ENCODE measurements around the gene FGF5. TPM values are rescaled to one million over a fixed set of nuclear protein-coding genes. Genes with fewer than 3 reads are reported as not detected.

FGF5 gene
- total RNA-seq, 3 donors from 2014 or later (not counting 1 experiment from before 2014, with no cell fraction given): 0.09 TPM; not detected in 1

DNA sequence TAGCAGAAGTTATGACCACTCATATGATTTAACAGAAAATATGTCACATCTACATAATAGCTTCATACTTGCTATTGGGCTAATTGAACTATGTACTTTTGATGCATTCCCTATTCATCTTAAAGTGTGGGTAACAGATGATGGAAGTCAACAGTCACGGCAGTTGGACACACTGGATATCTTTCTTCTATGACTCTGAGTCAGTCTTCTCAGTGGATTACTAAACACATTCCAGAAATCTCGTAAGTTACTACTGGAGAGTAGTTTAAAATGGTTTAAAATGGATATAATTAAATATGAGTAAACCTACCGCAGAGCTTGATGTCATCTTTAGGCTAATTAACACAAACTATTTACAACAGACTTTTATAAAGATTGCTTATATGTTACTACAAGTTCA is 39.0 kb downstream of the FGF5 start:
- H3K4me1 ChIP-seq (ENCODE audit: control insufficient read depth, insufficient read depth, low read length): no peaks in the 10 kb centered on the region
- TF ChIP-seq, protein P1, sequence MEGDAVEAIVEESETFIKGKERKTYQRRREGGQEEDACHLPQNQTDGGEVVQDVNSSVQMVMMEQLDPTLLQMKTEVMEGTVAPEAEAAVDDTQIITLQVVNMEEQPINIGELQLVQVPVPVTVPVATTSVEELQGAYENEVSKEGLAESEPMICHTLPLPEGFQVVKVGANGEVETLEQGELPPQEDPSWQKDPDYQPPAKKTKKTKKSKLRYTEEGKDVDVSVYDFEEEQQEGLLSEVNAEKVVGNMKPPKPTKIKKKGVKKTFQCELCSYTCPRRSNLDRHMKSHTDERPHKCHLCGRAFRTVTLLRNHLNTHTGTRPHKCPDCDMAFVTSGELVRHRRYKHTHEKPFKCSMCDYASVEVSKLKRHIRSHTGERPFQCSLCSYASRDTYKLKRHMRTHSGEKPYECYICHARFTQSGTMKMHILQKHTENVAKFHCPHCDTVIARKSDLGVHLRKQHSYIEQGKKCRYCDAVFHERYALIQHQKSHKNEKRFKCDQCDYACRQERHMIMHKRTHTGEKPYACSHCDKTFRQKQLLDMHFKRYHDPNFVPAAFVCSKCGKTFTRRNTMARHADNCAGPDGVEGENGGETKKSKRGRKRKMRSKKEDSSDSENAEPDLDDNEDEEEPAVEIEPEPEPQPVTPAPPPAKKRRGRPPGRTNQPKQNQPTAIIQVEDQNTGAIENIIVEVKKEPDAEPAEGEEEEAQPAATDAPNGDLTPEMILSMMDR (IDR thresholded peaks at IDR 0.05): no peak
- no peaks in the 10 kb centered on the region for H3K9me3 Mint-ChIP-seq
- H3K27ac ChIP-seq (ENCODE audit: low read length): no peak overlapping the region
- H3K4me1 Mint-ChIP-seq: no peaks in the 10 kb centered on the region
- no peak overlapping the region for H3K4me3 ChIP-seq (ENCODE audit: low read length)
- ATAC-seq: no peak
- no peaks in the 10 kb centered on the region for H3K36me3 Mint-ChIP-seq
- no peak for DNase-seq
- no peaks in the 10 kb centered on the region for H3K27me3 ChIP-seq (ENCODE audit: control insufficient read depth, insufficient read depth, low read length)
- H3K36me3 ChIP-seq (ENCODE audit: control insufficient read depth, insufficient read depth, low read length): no peaks in the 10 kb centered on the region
- no peaks in the 10 kb centered on the region for H3K9me3 ChIP-seq (ENCODE audit: control insufficient read depth, insufficient read depth, low read length)
- intact Hi-C loops (cut with micrococcal nuclease): no loop called here
- WGBS (ENCODE audit: insufficient coverage): 86% methylated on average over 1 of the region's 3 CpGs
- H3K27me3 Mint-ChIP-seq (ENCODE audit: low read depth in 2 of 2): peaks cover 9 to 35% of the 10 kb centered on the region in 2 donors
- H3K4me3 Mint-ChIP-seq: no peak overlapping the region
- no peak overlapping the region for H3K27ac Mint-ChIP-seq

DNA sequence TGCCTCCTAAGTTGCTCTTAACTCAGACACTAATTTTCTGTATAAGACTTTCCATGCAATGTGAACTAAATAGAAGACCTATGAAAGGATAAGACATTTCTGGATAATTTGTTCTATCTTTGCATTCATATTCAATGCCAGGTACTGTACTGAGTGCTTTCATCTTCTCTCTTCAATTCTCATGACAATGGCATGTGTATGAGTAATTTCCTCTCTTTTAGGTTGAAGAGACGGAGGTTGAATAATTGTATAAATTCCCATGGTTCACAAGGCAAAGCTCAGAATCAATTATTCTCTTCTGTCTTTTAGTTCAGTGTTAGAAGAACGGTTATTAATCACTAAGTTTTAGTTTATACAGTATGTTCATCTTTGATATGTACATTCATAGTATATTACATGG is 39.8 kb downstream of the FGF5 start:
- H3K27me3 ChIP-seq (ENCODE audit: control insufficient read depth, insufficient read depth, low read length): no peaks in the 10 kb centered on the region
- Mint-ChIP-seq H3K9me3 (no peaks in the 10 kb centered on the region), H3K27me3 (ENCODE audit: low read depth in 2 of 2) (peaks cover 9 to 27% of the 10 kb centered on the region in 2 donors), H3K27ac (no peak overlapping the region), H3K4me3 (no peak overlapping the region), H3K4me1 (no peaks in the 10 kb centered on the region), H3K36me3 (no peaks in the 10 kb centered on the region)
- H3K27ac ChIP-seq (ENCODE audit: low read length): no peak overlapping the region
- H3K36me3 ChIP-seq (ENCODE audit: control insufficient read depth, insufficient read depth, low read length): no peaks in the 10 kb centered on the region
- WGBS (ENCODE audit: insufficient coverage): no CpG with 5 or more reads among the region's 2 CpGs
- no peaks in the 10 kb centered on the region for H3K4me1 ChIP-seq (ENCODE audit: control insufficient read depth, insufficient read depth, low read length)
- TF ChIP-seq, protein P1 (IDR thresholded peaks at IDR 0.05): no peak
- no peak overlapping the region for H3K4me3 ChIP-seq (ENCODE audit: low read length)
- intact Hi-C loops (cut with micrococcal nuclease): no loop called here
- ATAC-seq: no peak
- no peaks in the 10 kb centered on the region for H3K9me3 ChIP-seq (ENCODE audit: control insufficient read depth, insufficient read depth, low read length)
- no peak for DNase-seq

GRCh38 chr4:80307183-80307735 is 40.8 kb downstream of the FGF5 start:
- 100% methylated on average over 1 of the region's 1 CpG for WGBS (ENCODE audit: insufficient coverage)

More at GRCh38 chr4:80307183-80307735, 40.8 kb downstream of the FGF5 start:
- H3K27ac ChIP-seq (ENCODE audit: low read length): no peak overlapping the region
- no peaks in the 10 kb centered on the region for H3K9me3 ChIP-seq (ENCODE audit: control insufficient read depth, insufficient read depth, low read length)
- H3K36me3 ChIP-seq (ENCODE audit: control insufficient read depth, insufficient read depth, low read length): no peaks in the 10 kb centered on the region
- H3K4me1 ChIP-seq (ENCODE audit: control insufficient read depth, insufficient read depth, low read length): no peaks in the 10 kb centered on the region
- H3K36me3 Mint-ChIP-seq: no peaks in the 10 kb centered on the region
- no peak overlapping the region for H3K27ac Mint-ChIP-seq
- no peaks in the 10 kb centered on the region for H3K9me3 Mint-ChIP-seq
- no peaks in the 10 kb centered on the region for H3K27me3 ChIP-seq (ENCODE audit: control insufficient read depth, insufficient read depth, low read length)
- no peak for DNase-seq
- TF ChIP-seq, protein P1 (IDR thresholded peaks at IDR 0.05): no peak
- H3K4me1 Mint-ChIP-seq: no peaks in the 10 kb centered on the region
- H3K4me3 ChIP-seq (ENCODE audit: low read length): no peak overlapping the region
- H3K27me3 Mint-ChIP-seq (ENCODE audit: low read depth in 2 of 2): peaks cover 9 to 26% of the 10 kb centered on the region in 2 donors
- no peak for ATAC-seq
- intact Hi-C loops (cut with micrococcal nuclease): no loop called here
- no peak overlapping the region for H3K4me3 Mint-ChIP-seq
